Hematopoietic multipotent progenitor cell treated with erythropoietin and hydrocortisone succinate and interleukin-3 and kit ligand, for 15 days (in vitro differentiated cells): ENCODE measurements around the gene C2orf68.
A peak's percentile ranks its signal among the peaks of the same experiment; 100 is the strongest.
"Not testable (repeated sequence)": the region's sequence is repeated elsewhere in the genome, so short reads cannot be mapped to it uniquely, and the experiment has no call there.

Experiments
- DNase-seq: peaks from one replicate; pipeline ENCODE4 v3.0.0-alpha.2; 2015; ENCODE audit warnings: low spot score

The C2orf68 gene

DNA sequence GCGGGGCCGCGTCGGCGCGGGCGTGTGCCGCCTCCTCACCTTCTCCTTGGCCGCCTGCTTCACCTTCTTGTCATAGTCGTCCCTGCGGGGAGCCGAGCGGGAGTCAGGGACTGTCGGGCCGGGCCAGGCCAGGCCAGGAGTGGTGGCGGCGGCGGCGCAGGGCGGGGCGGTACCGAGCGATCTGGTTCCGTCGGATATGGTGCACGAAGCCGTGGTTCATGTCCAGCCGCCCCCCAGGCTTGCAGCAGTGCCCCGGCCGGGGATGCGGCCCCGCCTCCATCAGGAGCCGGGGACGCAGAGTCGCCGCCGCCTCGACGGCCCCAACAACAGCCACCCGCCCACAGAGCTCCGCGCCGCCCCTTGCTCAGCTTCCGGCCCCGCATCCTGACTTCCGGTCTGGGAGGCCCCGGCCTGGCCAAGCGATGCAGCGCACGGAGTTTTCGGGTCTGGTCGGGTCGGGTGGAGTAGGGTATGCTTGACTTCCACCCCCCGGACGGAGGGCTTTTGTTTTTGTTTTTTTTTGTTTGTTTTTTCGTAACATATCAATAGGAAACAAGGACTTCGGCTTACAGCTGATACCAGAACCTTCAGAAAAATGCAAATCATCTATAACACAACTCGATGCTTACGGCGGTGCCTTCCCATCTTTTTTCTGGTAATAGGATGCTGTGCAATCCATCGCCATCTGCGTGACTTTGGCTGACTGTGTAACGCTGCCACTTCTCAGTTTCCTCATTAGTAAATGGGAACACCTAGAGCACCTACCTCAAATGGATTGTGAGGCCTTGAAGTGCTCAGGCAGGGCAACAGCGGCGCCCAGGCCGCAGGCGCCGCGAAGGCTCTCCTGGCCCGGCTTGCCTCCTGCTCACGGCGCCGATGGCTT is at the start of gene C2orf68:
Gene C2orf68, minus strand, starts transcription at position 362 of the 883 bp plus-strand sequence. Its CDS starts 82 bp downstream, at position 280.
- DNase-seq = peak; percentile 84

GRCh38 chr2:85661139-85661858 is 49.4 kb upstream of the C2orf68 start:
- no peak for DNase-seq

DNA sequence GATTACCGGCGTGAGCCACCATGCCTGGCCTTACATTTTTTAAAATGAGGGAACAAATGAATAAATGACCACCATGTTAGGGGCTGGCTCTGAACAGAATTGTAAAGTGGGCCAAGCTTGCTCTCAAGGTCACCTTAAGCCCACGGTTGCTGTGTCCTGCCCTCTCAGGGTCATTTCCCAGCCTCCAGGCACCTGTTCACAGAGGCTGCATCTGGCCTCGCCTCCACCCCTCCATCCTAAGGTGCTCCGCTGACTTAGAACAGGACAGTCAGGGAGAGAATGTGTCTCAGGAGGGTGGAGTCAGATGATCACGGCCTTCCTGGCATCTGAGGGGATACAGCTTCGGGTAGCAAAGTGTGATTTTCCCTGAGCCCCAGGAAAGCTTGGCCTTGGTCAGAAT is 48.9 kb upstream of the C2orf68 start:
- no peak for DNase-seq

GRCh38 chr2:85660301-85660700 is 48.4 kb upstream of the C2orf68 start:
- not testable (repeated sequence) for DNase-seq

GRCh38 chr2:85659324-85659981 is 47.6 kb upstream of the C2orf68 start:
- no peak for DNase-seq

- not testable (repeated sequence) for DNase-seq
Observed at GRCh38 chr2:85657399-85657798, 45.5 kb upstream of the C2orf68 start.

DNA sequence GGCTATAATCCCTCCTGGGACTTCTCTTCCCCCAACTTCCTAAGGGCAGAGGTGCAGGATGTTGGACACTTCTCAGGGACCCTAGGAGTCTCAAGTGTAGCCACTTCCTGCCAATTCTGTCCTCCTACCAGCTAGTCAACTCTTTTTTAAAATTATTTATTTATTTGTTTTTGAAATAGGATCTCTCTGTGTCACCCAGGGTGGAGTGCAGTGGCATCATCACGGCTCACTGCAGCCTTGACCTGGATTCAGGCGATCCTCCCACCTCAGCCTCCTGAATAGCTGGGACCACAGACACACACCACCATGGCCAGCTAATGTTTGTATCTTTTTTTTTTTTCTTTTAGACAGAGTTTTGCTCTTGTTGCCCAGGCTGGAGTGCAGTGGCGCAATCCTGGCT is 44.6 kb upstream of the C2orf68 start:
- DNase-seq = no peak

GRCh38 chr2:85655961-85656417 is 44.1 kb upstream of the C2orf68 start:
- no peak for DNase-seq

GRCh38 chr2:85653996-85654395 is 42.1 kb upstream of the C2orf68 start:
- DNase-seq = no peak

DNA sequence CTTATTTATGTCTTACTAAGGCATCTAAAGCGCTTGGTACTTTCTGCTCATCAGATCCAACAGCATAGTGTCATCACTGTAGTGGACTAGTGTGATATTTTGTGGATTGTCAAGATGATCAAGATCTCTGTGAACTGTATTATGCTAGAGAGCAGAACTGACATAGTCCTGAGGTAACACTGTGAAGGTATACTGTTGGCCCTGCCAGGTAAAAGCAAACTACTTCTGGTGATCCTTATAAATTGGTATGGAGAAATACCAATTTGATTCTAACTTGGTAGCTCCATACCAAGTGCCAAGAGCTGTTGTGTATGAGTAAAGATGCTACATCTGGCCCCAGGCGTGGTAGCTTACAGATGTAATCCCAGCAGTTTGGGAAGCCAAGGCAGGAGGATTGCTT is 40.2 kb upstream of the C2orf68 start:
- DNase-seq = no peak

DNA sequence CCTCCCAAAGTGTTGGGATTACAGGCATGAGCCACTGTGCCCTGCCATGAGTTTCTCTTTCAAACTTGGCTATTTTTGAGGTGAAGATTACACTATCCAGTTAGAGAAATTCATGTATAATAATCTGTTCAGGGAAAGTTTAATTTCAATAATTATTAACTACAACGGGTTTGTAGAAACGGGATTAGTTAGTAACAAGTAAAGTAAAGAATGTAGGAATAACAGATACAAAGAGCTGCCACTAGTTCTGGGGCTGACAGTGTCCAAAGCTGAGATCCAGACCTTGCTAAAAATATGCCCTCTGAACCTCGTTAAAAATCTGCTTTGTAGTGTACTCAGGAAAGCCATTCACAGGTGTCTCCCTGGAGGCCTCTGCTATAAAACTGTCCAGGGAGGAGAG is 39.2 kb upstream of the C2orf68 start:
- DNase-seq = no peak

- no peak for DNase-seq
Observed at GRCh38 chr2:85650456-85650855, 38.6 kb upstream of the C2orf68 start.

DNA sequence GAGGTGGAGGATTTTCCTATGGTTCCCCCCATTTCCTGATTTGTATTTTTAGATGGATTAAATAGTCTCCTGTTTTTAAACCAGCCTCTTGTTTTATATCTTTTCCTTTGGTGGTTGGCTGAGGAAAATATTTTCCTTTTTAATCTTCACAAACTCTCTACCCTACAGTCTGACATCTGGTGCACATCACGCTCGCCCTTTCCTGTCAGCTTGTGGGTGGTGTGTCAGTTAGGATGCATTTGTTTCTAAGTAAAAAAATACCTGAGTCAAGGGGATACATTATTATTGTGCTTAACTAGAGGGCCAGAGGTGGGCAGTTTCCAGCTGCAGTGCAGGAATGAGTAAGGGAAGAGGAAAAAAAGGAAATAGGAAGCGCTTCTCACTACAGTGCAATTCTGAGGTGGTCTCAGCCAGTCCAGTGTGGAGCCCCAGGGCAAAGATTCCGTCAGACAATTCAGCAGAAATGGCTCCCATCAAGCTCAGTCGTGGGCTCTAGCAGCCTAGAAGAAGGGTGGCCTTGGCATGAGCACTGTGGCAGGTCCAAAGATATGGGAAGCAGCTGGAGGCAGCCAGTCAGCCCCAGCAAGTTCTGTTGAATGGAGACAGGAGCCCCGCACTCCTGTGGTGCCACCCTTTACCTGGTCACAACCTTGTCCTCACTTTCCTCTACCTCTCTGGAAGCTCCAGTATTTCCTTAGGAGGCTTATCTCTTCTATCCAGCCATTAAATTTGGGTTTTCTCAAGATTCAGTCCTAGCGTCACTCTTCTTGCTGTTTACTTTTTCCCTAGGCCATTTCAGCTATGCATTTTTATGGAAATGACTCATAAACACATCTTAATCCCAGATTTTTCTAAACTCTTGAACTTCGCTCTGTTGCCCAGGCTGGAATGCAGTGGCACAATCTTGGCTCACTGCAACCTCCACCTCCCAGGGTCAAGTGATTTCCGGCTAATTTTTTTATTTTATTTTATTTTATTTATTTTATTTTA is 37.6 kb upstream of the C2orf68 start:
- no peak for DNase-seq

DNA sequence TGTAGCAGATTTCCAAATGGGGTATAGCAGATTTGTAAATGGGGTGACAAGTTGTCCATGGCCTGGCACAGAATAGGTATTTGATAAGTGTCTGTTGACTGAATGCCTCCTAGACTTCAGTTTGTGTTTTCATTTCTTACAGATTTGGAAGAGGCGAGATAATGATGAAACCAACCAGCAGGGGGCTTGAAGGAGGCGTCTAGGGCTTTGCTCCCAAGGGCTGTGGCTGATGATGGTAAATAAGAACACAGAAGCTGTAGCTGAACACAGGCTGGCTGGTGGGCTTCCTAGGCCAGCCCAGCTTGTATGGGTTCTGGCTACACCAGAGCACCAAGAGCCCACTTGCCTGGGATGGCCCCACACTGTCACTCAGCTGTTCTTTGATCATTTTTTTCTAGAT is 36.8 kb upstream of the C2orf68 start:
- peak; percentile 25 for DNase-seq

DNA sequence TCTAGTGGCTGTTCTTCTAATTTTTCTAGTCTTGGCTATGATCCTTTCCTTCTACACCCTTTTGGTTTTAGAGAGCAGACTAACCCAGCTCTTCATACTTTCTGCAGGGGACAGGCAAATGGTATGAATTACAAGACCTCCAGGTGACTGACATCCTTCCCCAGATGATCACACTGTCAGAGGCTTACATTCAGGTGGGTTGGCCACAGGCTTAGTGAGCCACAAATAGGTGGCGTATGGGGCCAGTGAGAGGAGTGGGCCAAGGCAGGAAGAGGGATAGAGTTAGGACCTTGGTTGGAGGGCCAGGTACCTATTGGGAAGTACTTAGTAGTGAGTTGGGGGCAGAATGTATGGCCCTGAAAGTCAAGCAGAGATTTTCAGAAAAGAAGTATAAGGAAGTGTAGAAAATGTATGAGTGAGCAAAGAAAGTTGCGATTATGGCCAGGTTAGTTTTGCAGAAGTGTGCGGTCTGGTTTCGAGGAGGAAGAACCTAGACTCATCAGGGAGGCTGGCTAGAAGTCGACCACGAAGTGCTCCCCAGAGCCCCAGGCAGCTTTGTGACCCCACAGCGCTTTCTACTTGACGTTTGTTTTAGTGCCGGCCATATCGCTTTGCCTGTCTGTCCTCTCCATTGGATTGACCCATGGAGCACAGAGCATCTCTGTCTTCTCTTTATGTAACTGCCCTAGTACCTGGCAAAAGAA is 36.1 kb upstream of the C2orf68 start:
- DNase-seq = no peak

DNA sequence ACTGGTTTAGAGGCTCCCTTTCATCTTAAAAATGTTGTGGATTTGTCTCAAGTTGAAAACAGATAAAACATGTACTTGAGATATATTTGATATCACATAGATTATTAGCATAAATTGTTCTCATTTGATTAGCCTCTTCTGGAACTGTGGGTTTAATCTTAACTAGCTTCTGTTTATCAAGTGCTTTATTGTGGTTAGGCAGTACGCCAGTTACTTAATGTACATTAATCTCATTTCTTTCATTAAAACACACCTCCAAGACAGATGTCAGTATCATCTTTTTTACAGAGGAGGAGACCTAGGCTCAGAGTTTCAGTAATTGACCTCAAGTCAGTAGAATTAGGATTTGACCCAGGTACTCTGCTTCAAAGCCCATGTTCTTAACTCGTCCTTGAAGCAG is 34.3 kb upstream of the C2orf68 start:
- no peak for DNase-seq

DNA sequence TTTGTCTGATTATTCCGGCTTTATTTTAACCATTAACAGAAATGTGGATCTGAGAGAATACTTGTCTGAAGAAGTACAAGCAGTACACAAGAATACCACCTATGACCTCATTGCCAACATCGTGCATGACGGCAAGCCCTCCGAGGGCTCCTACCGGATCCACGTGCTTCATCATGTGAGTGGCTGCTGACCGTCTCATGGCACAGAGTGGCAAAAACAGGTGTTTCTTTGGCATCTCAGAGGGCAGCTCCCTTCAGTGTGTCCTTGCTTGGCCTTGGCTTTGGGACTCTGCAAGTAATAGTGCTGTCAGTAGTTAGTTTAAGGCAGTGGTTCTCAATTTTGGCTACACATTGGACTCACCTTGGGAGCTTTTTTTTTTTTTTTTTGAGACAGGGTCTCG is 33.0 kb upstream of the C2orf68 start:
- DNase-seq = no peak

GRCh38 chr2:85642725-85643124 is 30.9 kb upstream of the C2orf68 start:
- no peak for DNase-seq

- no peak for DNase-seq
Observed at GRCh38 chr2:85635636-85636035, 23.8 kb upstream of the C2orf68 start.

- DNase-seq = no peak
Observed at GRCh38 chr2:85635011-85635410, 23.1 kb upstream of the C2orf68 start.

DNA sequence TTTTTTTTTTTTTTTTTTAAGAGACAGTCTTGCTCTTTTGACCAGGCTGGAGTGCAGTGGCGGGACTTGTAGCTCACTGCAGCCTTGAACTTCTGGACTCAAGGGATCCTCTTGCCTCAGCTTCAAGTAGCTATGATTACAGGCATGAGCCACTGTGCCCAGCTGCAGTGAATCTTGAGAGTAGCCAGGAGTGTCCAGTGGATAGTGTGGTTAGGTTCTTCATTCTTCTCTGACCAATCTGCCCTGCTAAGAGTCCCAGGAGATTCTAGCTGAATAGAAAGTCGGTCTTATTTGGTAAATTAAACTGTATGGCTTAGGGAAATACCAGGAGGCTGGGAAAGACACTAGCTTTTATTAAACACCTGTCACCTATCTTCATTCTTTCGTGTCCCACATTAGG is 19.4 kb upstream of the C2orf68 start:
- no peak for DNase-seq
